Esophagus muscularis mucosa (tissue), 4 donors: Measurements from ENCODE around the gene DNAJC6. TPM values are rescaled to one million over a fixed set of nuclear protein-coding genes. Genes with fewer than 3 reads are reported as not detected.

Experiments
- DNase-seq: peaks from one replicate; pipeline ENCODE4 v3.0.0-alpha.2; 2017; ENCODE audit errors: extremely low spot score
- H3K27ac ChIP-seq, 4 donors: fragments of 200-600 bp; sonication (generic); replicated peaks in 1 of 4; 1 replicate in 3 of 4; 2 replicates in 1 of 4; pipeline ENCODE4 v1.5.1; 2016 to 2019; ENCODE audit warnings: mild to moderate bottlenecking in 1 of 4
- H3K27me3 ChIP-seq, 4 donors: fragments of 200-600 bp; sonication (generic); one replicate each; pipeline versions ENCODE4 v1.5.1 to v1.6.0; 2016 to 2019
- H3K36me3 ChIP-seq, 4 donors: fragments of 200-600 bp; sonication (generic); one replicate each; pipeline ENCODE4 v1.5.1; 2016 to 2019
- H3K4me1 ChIP-seq, 4 donors: fragments of 200-600 bp; sonication (generic); one replicate each; pipeline ENCODE4 v1.5.1; 2016 to 2019
- H3K4me3 ChIP-seq, 4 donors: fragments of 200-600 bp; sonication (generic); 1 replicate in 2 of 4; 2 replicates in 2 of 4; pipeline ENCODE4 v1.5.1; 2016 to 2019; ENCODE audit warnings: mild to moderate bottlenecking in 4 of 4, moderate library complexity in 1 of 4
- H3K9me3 ChIP-seq, 4 donors: fragments of 200-600 bp; sonication (generic); 1 replicate in 3 of 4; 2 replicates in 1 of 4; pipeline ENCODE4 v1.5.1; 2016 to 2019
- CTCF ChIP-seq, 3 experiments: fragments of 200-600 bp in 2 of 3; fragments of 450-650 bp in 1 of 3; sonication (generic) in 2 of 3; IDR thresholded peaks; one replicate each; pipeline ENCODE4 v1.5.1; 2017 to 2019; ENCODE audit warnings: antibody characterized with exemption in 3 of 3, mild to moderate bottlenecking in 2 of 3, moderate library complexity in 1 of 3
- EP300 ChIP-seq: sonication (generic); formaldehyde crosslinking; IDR thresholded peaks from one replicate; pipeline ENCODE4 v1.6.1; 2017; ENCODE audit warnings: antibody characterized with exemption
- POLR2A ChIP-seq: fragments of 450-650 bp; IDR thresholded peaks from one replicate; pipeline ENCODE4 v1.6.1; 2017; ENCODE audit warnings: antibody characterized with exemption, moderate library complexity, mild to moderate bottlenecking, low read depth
- POLR2AphosphoS5 ChIP-seq, 2 donors: sonication (generic); formaldehyde crosslinking; IDR thresholded peaks; one replicate each; pipeline ENCODE4 v1.6.1; 2017; ENCODE audit warnings: antibody characterized with exemption in 2 of 2
- WGBS: methylation state at CpG from one replicate; pipeline ENCODE4 v1.1.5; 2018; 5-methylcytosine and 5-hydroxymethylcytosine counted together
- intact Hi-C: fragments of 100-400 bp; cut with DNase I; formaldehyde crosslinking; loops from one replicate; pipeline ENCODE4 v1.15.1; 2023
- total RNA-seq, 4 donors: library from RNA; depleted of rRNA; stranded (reverse); fragments of >200 nt; gene quantifications; one replicate each; pipeline versions ENCODE4 v1.1.0 to v1.2.1, GENCODE V29; 2016

Gene DNAJC6
- total RNA-seq, 4 donors from 2014 or later, result 3.7 to 8.3 (median 4.4) TPM

GRCh38 chr1:65330021-65330420 lies 20.7 kb downstream of the DNAJC6 start:
- intact Hi-C loops, result no loop called here
- DNase-seq, result peak; percentile 31

GRCh38 chr1:65330822-65331221 lies 21.5 kb downstream of the DNAJC6 start:
- no peaks in the 10 kb centered on the region for H3K9me3 ChIP-seq
- H3K27me3 ChIP-seq, result no peaks in the 10 kb centered on the region
- no peaks in the 10 kb centered on the region for H3K4me1 ChIP-seq
- H3K27ac ChIP-seq, result no peak overlapping the region
- H3K4me3 ChIP-seq, result no peak overlapping the region
- intact Hi-C loops, result no loop called here
- H3K36me3 ChIP-seq, result no peaks in the 10 kb centered on the region
- TF ChIP-seq POLR2AphosphoS5 (IDR thresholded peaks at IDR 0.05), result no peak
- TF ChIP-seq EP300, result no peak
- no peak for TF ChIP-seq CTCF (IDR thresholded peaks at IDR 0.05)
- 68% methylated on average over 6 of the region's 6 CpGs for WGBS
- DNase-seq, result peak; percentile 21

More at GRCh38 chr1:65330021-65330420, 20.7 kb downstream of the DNAJC6 start:
- WGBS, result 86% methylated on average over 1 of the region's 1 CpG
- TF ChIP-seq EP300 (no peak), POLR2A (no peak), CTCF (IDR thresholded peaks at IDR 0.05) (no peak), POLR2AphosphoS5 (IDR thresholded peaks at IDR 0.05) (no peak)
- no peaks in the 10 kb centered on the region for H3K9me3 ChIP-seq
- no peaks in the 10 kb centered on the region for H3K36me3 ChIP-seq
- no peaks in the 10 kb centered on the region for H3K27me3 ChIP-seq
- H3K4me1 ChIP-seq, result no peaks in the 10 kb centered on the region
- no peak overlapping the region for H3K27ac ChIP-seq
- no peak overlapping the region for H3K4me3 ChIP-seq

- Histone ChIP-seq H3K4me3 (no peak overlapping the region), H3K27me3 (no peaks in the 10 kb centered on the region), H3K27ac (no peak overlapping the region), H3K4me1 (no peaks in the 10 kb centered on the region), H3K9me3 (no peaks in the 10 kb centered on the region), H3K36me3 (no peaks in the 10 kb centered on the region)
- intact Hi-C loops, result no loop called here
- no peak for TF ChIP-seq CTCF (IDR thresholded peaks at IDR 0.05)
- no peak for TF ChIP-seq POLR2AphosphoS5 (IDR thresholded peaks at IDR 0.05)
- TF ChIP-seq POLR2A, result no peak
- TF ChIP-seq EP300, result no peak
- 69% methylated on average over 1 of the region's 1 CpG for WGBS
- no peak for DNase-seq
Observed at GRCh38 chr1:65332821-65333220, 23.5 kb downstream of the DNAJC6 start.

GRCh38 chr1:65334081-65334480 lies 24.7 kb downstream of the DNAJC6 start:
- TF ChIP-seq EP300 (no peak), CTCF (IDR thresholded peaks at IDR 0.05) (no peak), POLR2A (no peak), POLR2AphosphoS5 (IDR thresholded peaks at IDR 0.05) (no peak)
- intact Hi-C loops, result no loop called here
- Histone ChIP-seq H3K27ac (no peak overlapping the region), H3K4me1 (no peaks in the 10 kb centered on the region), H3K9me3 (no peaks in the 10 kb centered on the region), H3K27me3 (no peaks in the 10 kb centered on the region), H3K4me3 (no peak overlapping the region), H3K36me3 (no peaks in the 10 kb centered on the region)
- 80% methylated on average over 2 of the region's 2 CpGs for WGBS
- DNase-seq, result peak; percentile 7

- no peak overlapping the region for H3K27ac ChIP-seq
- H3K36me3 ChIP-seq, result no peaks in the 10 kb centered on the region
- TF ChIP-seq POLR2A (no peak), CTCF (IDR thresholded peaks at IDR 0.05) (no peak), POLR2AphosphoS5 (IDR thresholded peaks at IDR 0.05) (no peak), EP300 (no peak)
- peak; percentile 87 for DNase-seq
- H3K4me1 ChIP-seq, result no peaks in the 10 kb centered on the region
- 95% methylated on average over 3 of the region's 3 CpGs for WGBS
- intact Hi-C loops, result no loop called here
- H3K4me3 ChIP-seq, result no peak overlapping the region
- H3K27me3 ChIP-seq, result no peaks in the 10 kb centered on the region
- H3K9me3 ChIP-seq, result no peaks in the 10 kb centered on the region
Observed at GRCh38 chr1:65339866-65340468, 30.6 kb downstream of the DNAJC6 start.
